ENCODE results near the gene TM9SF1.

The TM9SF1 gene

GRCh38 chr14:24238123-24238522, 42.9 kb upstream of the TM9SF1 start:
- TF ChIP-seq CTCF (IDR thresholded peaks at IDR 0.05; ENCODE audit: low read length, missing control alignments) = no peak
- H3K4me3 ChIP-seq (replicated peaks; ENCODE audit: low read depth, low read length) = no peak overlapping the region
- DNase-seq (ENCODE audit: low read depth) = no peak

DNA sequence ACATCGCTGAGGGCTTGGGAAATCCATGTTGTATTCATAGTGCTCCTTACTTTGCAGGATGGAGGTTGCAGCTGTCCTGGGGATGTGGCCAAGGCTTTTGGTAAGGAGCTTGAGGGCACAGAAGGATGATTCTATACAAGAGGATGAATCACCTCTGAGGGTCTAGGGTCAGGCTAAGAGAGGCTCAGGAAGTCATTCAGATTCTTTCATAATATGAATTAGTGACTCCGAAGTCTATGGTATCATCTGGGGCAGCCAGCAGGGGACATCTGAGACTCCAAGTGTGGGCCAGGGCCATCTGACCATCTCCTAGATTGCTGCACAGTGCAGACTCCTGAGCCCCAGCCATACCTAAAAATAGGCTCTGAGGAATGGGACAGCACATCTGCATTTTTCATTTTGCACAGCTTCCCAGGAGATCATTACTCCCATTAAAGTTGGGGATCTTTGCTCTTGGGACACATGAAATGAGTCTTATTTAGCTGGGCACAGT, 42.3 kb upstream of the TM9SF1 start:
- TF ChIP-seq CTCF (IDR thresholded peaks at IDR 0.05; ENCODE audit: low read length, missing control alignments) = no peak
- no peak for DNase-seq (ENCODE audit: low read depth)
- no peak overlapping the region for H3K4me3 ChIP-seq (replicated peaks; ENCODE audit: low read depth, low read length)

- no peak for DNase-seq (ENCODE audit: low read depth)
- H3K4me3 ChIP-seq (replicated peaks; ENCODE audit: low read depth, low read length) = no peak overlapping the region
- TF ChIP-seq CTCF (IDR thresholded peaks at IDR 0.05; ENCODE audit: low read length, missing control alignments) = no peak
These were observed 41.6 kb upstream of the TM9SF1 start for GRCh38 chr14:24236689-24237462.

GRCh38 chr14:24235804-24236688, 40.8 kb upstream of the TM9SF1 start:
- DNase-seq (ENCODE audit: low read depth) = no peak
- no peak overlapping the region for H3K4me3 ChIP-seq (replicated peaks; ENCODE audit: low read depth, low read length)
- TF ChIP-seq CTCF (IDR thresholded peaks at IDR 0.05; ENCODE audit: low read length, missing control alignments) = no peak

GRCh38 chr14:24234095-24235005, 39.1 kb upstream of the TM9SF1 start:
- H3K4me3 ChIP-seq (replicated peaks; ENCODE audit: low read depth, low read length) = no peak overlapping the region
- TF ChIP-seq CTCF (IDR thresholded peaks at IDR 0.05; ENCODE audit: low read length, missing control alignments) = no peak
- DNase-seq (ENCODE audit: low read depth) = no peak

GRCh38 chr14:24233538-24233866, 38.3 kb upstream of the TM9SF1 start:
- no peak for TF ChIP-seq CTCF (IDR thresholded peaks at IDR 0.05; ENCODE audit: low read length, missing control alignments)
- peak overlapping the region; percentile 93 for H3K4me3 ChIP-seq (replicated peaks; ENCODE audit: low read depth, low read length)
- DNase-seq (ENCODE audit: low read depth) = no peak

Measured in fibroblast of pulmonary artery (primary cell).